Adrenal gland (tissue), 12 donors: ENCODE results near the gene RASGRF2. TPM values are rescaled to one million over a fixed set of nuclear protein-coding genes. Genes with fewer than 3 reads are reported as not detected.

Source experiments
- DNase-seq, 7 donors: peaks; one replicate each; pipeline ENCODE4 v3.0.0-alpha.2; 2019 to 2020
- H3K27ac ChIP-seq, 5 donors: fragments of 200-600 bp; sonication (generic) in 4 of 5; 1 replicate in 3 of 5; 2 replicates in 2 of 5; pipeline versions ENCODE4 v1.5.1 to v1.8.0; 2016 to 2020; ENCODE audit warnings: mild to moderate bottlenecking in 1 of 5
- H3K27me3 ChIP-seq: fragments of 200-600 bp; 2 replicates; pipeline ENCODE4 v1.8.0; 2021
- H3K36me3 ChIP-seq, 2 donors: fragments of 200-600 bp; replicated peaks in 1 of 2; 1 replicate in 1 of 2; 2 replicates in 1 of 2; pipeline versions ENCODE4 v1.5.1 to v1.8.0; 2018 to 2022
- H3K4me1 ChIP-seq, 2 donors: fragments of 200-600 bp; replicated peaks in 1 of 2; 1 replicate in 1 of 2; 2 replicates in 1 of 2; pipeline versions ENCODE4 v1.5.1 to v1.8.0; 2018 to 2021
- H3K4me3 ChIP-seq, 4 donors: fragments of 200-600 bp; sonication (generic) in 3 of 4; one replicate each; pipeline ENCODE4 v1.5.1; 2016 to 2018
- H3K9me3 ChIP-seq, 3 donors: fragments of 200-600 bp; sonication (generic) in 1 of 3; replicated peaks in 1 of 3; 1 replicate in 2 of 3; 2 replicates in 1 of 3; pipeline versions ENCODE4 v1.5.1 to v1.8.0; 2016 to 2021
- POLR2A ChIP-seq, 2 donors: fragments of 450-650 bp; IDR thresholded peaks; one replicate each; pipeline ENCODE4 v1.6.1; 2017; ENCODE audit warnings: antibody characterized with exemption in 2 of 2, mild to moderate bottlenecking in 2 of 2, moderate library complexity in 1 of 2
- WGBS, 4 donors: extraction: QIAGEN DNeasy Blood & Tissue Kit in 2 of 4; methylation state at CpG; one replicate each; pipeline versions ENCODE4 v1.1.5 to v1.1.7; 2013 to 2017; 5-methylcytosine and 5-hydroxymethylcytosine counted together
- intact Hi-C, 2 donors: fragments of 100-400 bp; cut with DNase I; formaldehyde crosslinking; loops; one replicate each; pipeline versions ENCODE4 v1.14.1 to v1.15.0; 2022 to 2023
- polyA plus RNA-seq, 3 donors: library from polyadenylated mRNA; stranded (reverse); fragments of 200-250 nt in 2 of 3; fragments of 350-450 nt in 1 of 3; fragmentation: Illumina TruSeq in 1 of 3; extraction: RNeasy Lipid Tissue Mini Kit (QIAGEN cat#74804) in 1 of 3; gene quantifications; one replicate each; pipeline ENCODE4 v1.2.3, GENCODE V29; 2013 to 2014
- total RNA-seq, 9 donors: library from RNA; depleted of rRNA in 4 of 9; stranded (reverse); fragments of >200 nt in 4 of 9; fragments of 120-200 nt in 1 of 9; fragmentation: NEBNext Ultra II Directional in 1 of 9; extraction: Animal tissue kit (Norgen Biotek cat#: 25700) in 1 of 9; gene quantifications; one replicate each; pipeline versions ENCODE4 v1.1.0 to v1.2.4, GENCODE V29; 2013 to 2023
- TF ChIP-seq, protein P1 (sequence below), 6 experiments: fragments of 450-650 bp in 4 of 6; fragments of 200-600 bp in 2 of 6; sonication (generic) in 1 of 6; IDR thresholded peaks; 1 replicate in 5 of 6; 2 replicates in 1 of 6; pipeline versions ENCODE4 v1.5.1 to v1.8.0; 2016 to 2021; ENCODE audit warnings: antibody characterized with exemption in 6 of 6, mild to moderate bottlenecking in 2 of 6, moderate library complexity in 1 of 6
- donor health status: healthy with polysubstance abuse.
- donor health status: Bipolar disorder and iron deficiency.
- donor health status: DM: yes; HTN: yes; CAD: no.
- donor health status: DM: no; HTN: no; CAD: no.
- donor health status: DM: no; HTN: no; CAD: no.
- donor health status: DM: yes; HTN: yes; CAD: no.

The RASGRF2 gene
- total and polyA plus RNA-seq, 12 donors = 0.33 to 5.7 (median 2.4) TPM

DNA sequence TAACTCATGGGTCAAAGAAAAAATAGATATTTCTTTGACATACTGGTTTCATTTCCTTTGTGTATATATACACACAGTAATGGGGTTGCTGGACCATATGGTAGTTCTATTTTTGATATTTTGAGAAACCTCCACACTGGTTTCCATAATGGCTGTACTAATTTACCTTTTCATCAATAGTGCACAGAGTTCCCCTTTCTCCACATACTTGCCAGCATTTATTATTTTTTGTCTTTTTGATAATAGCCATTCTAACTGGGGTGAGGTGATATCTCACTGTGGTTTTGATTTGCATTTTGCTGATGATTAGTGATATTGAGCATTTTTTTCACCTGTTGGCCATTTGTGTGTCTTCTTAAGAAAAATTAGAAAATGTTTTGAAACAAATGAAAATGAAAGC is 194.6 kb downstream of the RASGRF2 start:
- intact Hi-C loops = no loop called here
- Histone ChIP-seq H3K27ac (no peak overlapping the region), H3K9me3 (peaks cover 0 to 4% (median 0%) of the 10 kb centered on the region in 3 donors), H3K4me3 (no peak overlapping the region), H3K36me3 (no peaks in the 10 kb centered on the region), H3K27me3 (no peaks in the 10 kb centered on the region), H3K4me1 (no peaks in the 10 kb centered on the region)
- TF ChIP-seq POLR2A (IDR thresholded peaks at IDR 0.05) = no peak
- TF ChIP-seq, protein P1, sequence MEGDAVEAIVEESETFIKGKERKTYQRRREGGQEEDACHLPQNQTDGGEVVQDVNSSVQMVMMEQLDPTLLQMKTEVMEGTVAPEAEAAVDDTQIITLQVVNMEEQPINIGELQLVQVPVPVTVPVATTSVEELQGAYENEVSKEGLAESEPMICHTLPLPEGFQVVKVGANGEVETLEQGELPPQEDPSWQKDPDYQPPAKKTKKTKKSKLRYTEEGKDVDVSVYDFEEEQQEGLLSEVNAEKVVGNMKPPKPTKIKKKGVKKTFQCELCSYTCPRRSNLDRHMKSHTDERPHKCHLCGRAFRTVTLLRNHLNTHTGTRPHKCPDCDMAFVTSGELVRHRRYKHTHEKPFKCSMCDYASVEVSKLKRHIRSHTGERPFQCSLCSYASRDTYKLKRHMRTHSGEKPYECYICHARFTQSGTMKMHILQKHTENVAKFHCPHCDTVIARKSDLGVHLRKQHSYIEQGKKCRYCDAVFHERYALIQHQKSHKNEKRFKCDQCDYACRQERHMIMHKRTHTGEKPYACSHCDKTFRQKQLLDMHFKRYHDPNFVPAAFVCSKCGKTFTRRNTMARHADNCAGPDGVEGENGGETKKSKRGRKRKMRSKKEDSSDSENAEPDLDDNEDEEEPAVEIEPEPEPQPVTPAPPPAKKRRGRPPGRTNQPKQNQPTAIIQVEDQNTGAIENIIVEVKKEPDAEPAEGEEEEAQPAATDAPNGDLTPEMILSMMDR (IDR thresholded peaks at IDR 0.05) = no peak
- DNase-seq = no peak

DNA sequence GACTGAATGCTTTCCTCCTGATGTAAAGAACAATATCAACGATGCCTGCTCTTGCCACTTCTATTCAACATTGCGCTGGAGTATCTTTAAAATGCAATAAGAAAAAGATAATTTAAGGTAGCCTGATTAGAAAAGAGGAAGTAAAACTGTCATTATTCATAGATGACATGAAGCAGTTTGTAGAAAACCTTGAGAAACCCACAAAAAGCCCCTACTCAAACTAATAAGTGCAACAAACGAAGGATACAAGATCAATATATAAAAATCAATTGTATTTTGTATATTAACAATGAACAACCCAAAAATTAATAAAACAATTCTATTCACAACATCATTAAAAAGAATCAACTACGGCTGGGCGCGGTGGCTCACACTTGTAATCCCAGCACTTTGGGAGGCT is 196.6 kb downstream of the RASGRF2 start:
- intact Hi-C loops = no loop called here
- TF ChIP-seq, protein P1 (IDR thresholded peaks at IDR 0.05) = no peak
- TF ChIP-seq POLR2A (IDR thresholded peaks at IDR 0.05) = no peak
- Histone ChIP-seq H3K4me3 (no peak overlapping the region), H3K9me3 (peaks cover 0 to 4% (median 0%) of the 10 kb centered on the region in 3 donors), H3K36me3 (no peaks in the 10 kb centered on the region), H3K27me3 (no peaks in the 10 kb centered on the region), H3K27ac (no peak overlapping the region), H3K4me1 (no peaks in the 10 kb centered on the region)
- no peak for DNase-seq
- 88 to 89% (median 89%) methylated on average over 6 of the region's 6 CpGs for WGBS, 4 donors

DNA sequence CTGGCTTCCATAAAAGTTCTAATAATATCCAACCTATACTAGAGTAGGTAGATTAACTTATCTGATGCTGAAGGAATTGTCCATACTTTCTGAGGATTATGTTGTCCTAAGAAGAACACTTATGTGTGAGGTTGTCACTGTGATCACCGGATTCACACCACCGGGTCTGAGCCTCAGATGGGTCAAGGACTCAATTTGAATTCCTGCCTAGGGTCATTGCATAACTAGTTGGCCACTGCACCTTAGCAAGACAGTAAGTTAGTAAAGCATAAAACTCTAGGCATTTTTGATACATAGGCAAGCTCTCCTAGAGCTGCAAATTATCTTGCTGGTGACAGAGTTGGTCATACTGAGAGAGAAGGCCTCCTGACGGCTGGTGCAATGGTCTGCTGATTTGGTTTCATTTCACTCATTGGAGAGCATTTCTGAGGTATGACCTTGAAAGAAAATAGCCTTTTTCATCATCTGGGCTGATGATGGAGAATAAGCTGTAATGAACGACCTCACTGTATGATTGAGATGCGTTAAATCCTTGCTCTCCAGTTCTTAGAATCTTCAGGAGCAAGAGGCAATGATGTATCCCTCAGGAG is 200.9 kb downstream of the RASGRF2 start:
- no peak overlapping the region for H3K4me3 ChIP-seq
- no peak for DNase-seq
- H3K4me1 ChIP-seq = no peaks in the 10 kb centered on the region
- no peaks in the 10 kb centered on the region for H3K9me3 ChIP-seq
- TF ChIP-seq, protein P1 (IDR thresholded peaks at IDR 0.05) = no peak
- no peak for TF ChIP-seq POLR2A (IDR thresholded peaks at IDR 0.05)
- intact Hi-C loops = no loop called here
- no peak overlapping the region for H3K27ac ChIP-seq
- no peaks in the 10 kb centered on the region for H3K36me3 ChIP-seq
- WGBS, 4 donors = 61 to 69% (median 64%) methylated on average over 5 of the region's 5 CpGs
- H3K27me3 ChIP-seq = no peaks in the 10 kb centered on the region

DNA sequence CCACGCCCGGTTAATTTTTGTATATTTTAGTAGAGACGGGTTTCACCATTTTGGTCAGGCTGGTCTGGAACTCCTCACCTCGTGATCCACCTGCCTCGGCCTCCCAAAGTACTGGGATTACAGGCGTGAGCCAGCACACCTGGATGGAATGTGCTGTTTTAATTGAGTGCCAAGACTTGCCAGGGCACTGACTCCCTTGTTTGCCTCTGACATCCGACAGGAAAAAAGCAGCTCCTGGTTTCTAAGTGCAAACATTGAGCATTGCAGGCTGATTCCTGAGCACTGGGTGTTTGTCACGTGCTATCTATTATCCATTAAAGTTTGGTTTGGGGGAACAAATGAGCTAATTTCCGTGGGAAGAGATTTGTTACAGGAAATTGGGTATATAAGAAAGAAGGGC is 202.3 kb downstream of the RASGRF2 start:
- Histone ChIP-seq H3K27me3 (no peaks in the 10 kb centered on the region), H3K27ac (no peak overlapping the region), H3K4me3 (no peak overlapping the region), H3K36me3 (no peaks in the 10 kb centered on the region), H3K4me1 (no peaks in the 10 kb centered on the region), H3K9me3 (no peaks in the 10 kb centered on the region)
- DNase-seq = no peak
- 72 to 86% (median 84%) methylated on average over 9 of the region's 9 CpGs for WGBS, 4 donors
- intact Hi-C loops = no loop called here
- no peak for TF ChIP-seq POLR2A (IDR thresholded peaks at IDR 0.05)

DNA sequence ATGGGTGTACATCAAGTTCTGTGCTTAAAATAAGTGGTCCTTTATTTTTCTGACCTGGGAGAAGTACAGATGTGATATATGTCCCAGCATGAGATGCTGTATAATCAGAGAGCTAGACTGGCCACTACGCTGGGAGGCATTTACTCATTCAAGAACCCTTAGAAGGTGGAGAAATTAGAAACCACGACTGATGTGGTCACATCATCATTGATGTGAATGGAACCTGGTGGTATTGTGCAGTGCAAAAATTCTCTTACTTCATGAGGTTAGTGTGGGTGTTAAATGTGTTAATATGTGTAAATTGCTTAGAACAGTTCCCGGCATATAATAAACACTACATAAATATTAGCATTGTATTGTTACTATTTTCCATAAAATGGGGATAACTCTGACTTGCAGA is 203.5 kb downstream of the RASGRF2 start:
- intact Hi-C loops = no loop called here
- Histone ChIP-seq H3K4me3 (no peak overlapping the region), H3K27me3 (no peaks in the 10 kb centered on the region), H3K27ac (no peak overlapping the region), H3K9me3 (no peaks in the 10 kb centered on the region), H3K36me3 (no peaks in the 10 kb centered on the region), H3K4me1 (no peaks in the 10 kb centered on the region)
- no peak for TF ChIP-seq POLR2A (IDR thresholded peaks at IDR 0.05)
- TF ChIP-seq, protein P1 (IDR thresholded peaks at IDR 0.05) = no peak
- no peak for DNase-seq
- WGBS, 4 donors = 82 to 94% (median 85%) methylated on average over 3 of the region's 3 CpGs
